BJ (cell line): ENCODE measurements around the gene ACSF3. TPM values are rescaled to one million over a fixed set of nuclear protein-coding genes. Genes with fewer than 3 reads are reported as not detected.
"Not testable (repeated sequence)": the region's sequence is repeated elsewhere in the genome, so short reads cannot be mapped to it uniquely, and the experiment has no call there.

Experiments
- CTCF ChIA-PET: fragments of 350-600 bp; formaldehyde crosslinking; extraction: SDS; loops from one replicate; lab custom pipeline; 2021; ENCODE audit warnings: antibody characterized with exemption, inconsistent platforms; lab: Yijun Ruan, JAX
- POLR2A ChIA-PET: fragments of 300-600 bp; sonication (Branson Sonifier 250); formaldehyde crosslinking; extraction: SDS; loops from one replicate; lab custom pipeline; 2021; ENCODE audit warnings: antibody characterized with exemption; lab: Charles Lee
- DNase-seq: peaks from one replicate; pipeline ENCODE4 v3.0.0-alpha.2; 2011; ENCODE audit warnings: low read depth
- H3K27me3 ChIP-seq: 2 replicates; pipeline ENCODE4 v1.6.0; 2011; ENCODE audit warnings: low read length; ENCODE audit not compliant: control insufficient read depth, insufficient read depth
- H3K36me3 ChIP-seq: 2 replicates; pipeline ENCODE4 v1.5.1; 2011; ENCODE audit warnings: low read length; ENCODE audit not compliant: control insufficient read depth, insufficient read depth
- H3K4me3 ChIP-seq: 2 replicates; pipeline ENCODE4 v1.5.1; 2011; ENCODE audit warnings: low read depth, mild to moderate bottlenecking, control low read depth, low read length
- polyA plus RNA-seq: library from polyadenylated mRNA; depleted of rRNA; stranded (reverse); fragments of >200 nt; gene quantifications from 2 replicates; pipeline ENCODE4 v1.2.3, GENCODE V29; 2011
- TF ChIP-seq, protein P1 (sequence below): IDR thresholded peaks from 2 replicates; pipeline ENCODE4 v1.5.1; 2011; ENCODE audit warnings: low read depth, mild to moderate bottlenecking, control low read depth, inconsistent platforms, low read length, moderate library complexity; ENCODE audit not compliant: insufficient read depth

Gene ACSF3
- polyA plus RNA-seq, 1 experiment, result 12.5 TPM

DNA sequence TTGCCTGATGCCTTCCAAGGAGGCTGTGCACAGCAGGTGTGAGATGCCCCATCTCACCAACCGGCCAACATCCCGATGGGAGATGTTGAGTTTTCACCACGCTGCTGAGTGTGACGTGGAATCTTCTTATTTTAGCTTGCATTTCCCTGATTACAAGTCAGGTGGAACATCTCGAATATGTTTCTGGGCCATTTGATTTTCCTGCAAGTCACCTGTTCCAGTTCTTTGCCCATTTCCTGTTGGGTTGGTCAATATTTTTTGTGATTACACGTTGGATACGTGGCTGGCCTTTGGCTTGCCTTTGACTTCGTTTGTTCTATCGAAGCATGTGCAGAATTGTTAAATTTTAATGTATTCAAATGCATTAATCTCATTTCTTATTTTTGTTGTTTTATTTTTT, 69.6 kb downstream of the ACSF3 start:
- DNase-seq, result no peak
- TF ChIP-seq, protein P1, sequence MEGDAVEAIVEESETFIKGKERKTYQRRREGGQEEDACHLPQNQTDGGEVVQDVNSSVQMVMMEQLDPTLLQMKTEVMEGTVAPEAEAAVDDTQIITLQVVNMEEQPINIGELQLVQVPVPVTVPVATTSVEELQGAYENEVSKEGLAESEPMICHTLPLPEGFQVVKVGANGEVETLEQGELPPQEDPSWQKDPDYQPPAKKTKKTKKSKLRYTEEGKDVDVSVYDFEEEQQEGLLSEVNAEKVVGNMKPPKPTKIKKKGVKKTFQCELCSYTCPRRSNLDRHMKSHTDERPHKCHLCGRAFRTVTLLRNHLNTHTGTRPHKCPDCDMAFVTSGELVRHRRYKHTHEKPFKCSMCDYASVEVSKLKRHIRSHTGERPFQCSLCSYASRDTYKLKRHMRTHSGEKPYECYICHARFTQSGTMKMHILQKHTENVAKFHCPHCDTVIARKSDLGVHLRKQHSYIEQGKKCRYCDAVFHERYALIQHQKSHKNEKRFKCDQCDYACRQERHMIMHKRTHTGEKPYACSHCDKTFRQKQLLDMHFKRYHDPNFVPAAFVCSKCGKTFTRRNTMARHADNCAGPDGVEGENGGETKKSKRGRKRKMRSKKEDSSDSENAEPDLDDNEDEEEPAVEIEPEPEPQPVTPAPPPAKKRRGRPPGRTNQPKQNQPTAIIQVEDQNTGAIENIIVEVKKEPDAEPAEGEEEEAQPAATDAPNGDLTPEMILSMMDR, result no peak
- CTCF ChIA-PET, result no interaction called here
- POLR2A ChIA-PET, result no interaction called here
- H3K36me3 ChIP-seq, result no peaks in the 10 kb centered on the region; the same call in 1 of the 2 replicates
- H3K4me3 ChIP-seq, result no peak overlapping the region
- H3K27me3 ChIP-seq, result no peaks in the 10 kb centered on the region

DNA sequence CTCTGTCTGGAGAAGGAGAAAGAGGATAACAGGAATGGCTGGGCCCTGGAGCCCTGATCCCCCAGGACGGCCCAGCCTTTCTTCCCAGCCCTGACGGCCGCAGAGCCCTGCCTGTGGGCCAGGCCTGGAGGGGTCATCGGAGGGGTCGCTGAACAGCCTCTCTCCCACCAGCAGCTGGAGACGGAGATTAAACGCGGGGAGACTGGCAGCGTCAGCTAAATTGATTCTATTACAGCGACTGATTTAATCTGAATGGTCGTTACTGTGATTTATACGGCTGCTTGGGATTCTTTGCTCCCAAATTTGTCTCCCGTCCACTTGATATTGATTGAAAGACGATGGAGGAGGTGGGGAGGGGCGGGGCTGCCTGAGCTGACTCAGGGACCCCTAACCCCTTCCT, 70.8 kb downstream of the ACSF3 start:
- H3K27me3 ChIP-seq, result no peaks in the 10 kb centered on the region
- H3K36me3 ChIP-seq, result no peaks in the 10 kb centered on the region; the same call in 1 of the 2 replicates
- ChIA-PET CTCF (interaction anchor here (0.9 to 1.1 kb wide), 2 partner anchors 9 to 427 kb away, joined by 3 to 7 read pairs; no protein-coding TSS in a partner anchor), POLR2A (no interaction called here)
- H3K4me3 ChIP-seq, result no peak overlapping the region
- TF ChIP-seq, protein P1, result no peak
- no peak for DNase-seq

DNA sequence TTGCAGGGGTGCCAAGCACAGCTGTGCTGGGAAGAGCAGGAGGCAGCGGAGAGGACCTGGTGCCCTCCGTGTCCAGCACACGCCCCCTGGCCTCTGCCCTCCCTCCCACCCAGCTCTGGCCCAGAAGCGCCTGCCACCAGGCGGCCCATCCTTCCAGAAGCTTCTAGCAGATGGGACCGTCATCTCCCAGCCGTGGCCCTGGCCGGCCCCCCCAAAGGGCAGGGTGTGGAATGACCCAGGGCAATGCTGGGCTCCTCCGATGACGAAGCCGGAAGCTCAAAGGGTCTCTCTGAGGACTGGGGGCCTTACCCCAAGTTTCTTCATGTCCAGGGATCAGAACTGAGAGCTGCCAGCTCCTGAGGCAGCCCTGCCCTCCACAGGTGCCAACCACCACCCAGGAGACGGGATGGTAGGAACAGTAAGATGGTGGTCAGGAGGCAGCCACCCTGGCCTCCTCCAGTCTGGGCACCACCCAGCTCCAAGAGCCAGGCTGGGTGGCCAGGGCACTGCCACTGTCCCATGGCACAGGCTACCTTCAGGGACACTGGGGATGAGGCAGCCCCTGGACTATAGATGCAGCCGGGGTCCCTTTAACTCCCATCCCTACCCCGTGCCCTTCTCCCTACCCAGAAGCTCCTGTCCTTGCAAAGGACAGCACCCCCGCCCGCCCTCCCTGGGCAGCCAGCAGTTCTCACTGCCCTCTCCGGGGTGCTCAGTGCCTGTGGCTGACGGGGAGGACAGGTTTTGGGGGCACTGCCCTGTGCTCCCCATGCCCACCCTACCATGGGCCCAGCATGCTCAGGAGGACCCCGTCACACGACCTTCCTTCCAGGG, 71.4 kb downstream of the ACSF3 start:
- TF ChIP-seq, protein P1, result no peak
- H3K27me3 ChIP-seq, result 0 out of 2 replicates have a peak, but pooled peaks cover under 1% of the 10 kb centered on the region
- H3K36me3 ChIP-seq, result no peaks in the 10 kb centered on the region; the same call in 1 of the 2 replicates
- POLR2A ChIA-PET, result no interaction called here
- DNase-seq, result no peak
- H3K4me3 ChIP-seq, result no peak overlapping the region
- CTCF ChIA-PET, result interaction anchor here (0.9 to 1.1 kb wide), 2 partner anchors 9 to 428 kb away, joined by 3 to 7 read pairs; no protein-coding TSS in a partner anchor

GRCh38 chr16:89165681-89165979, 72.0 kb downstream of the ACSF3 start:
- POLR2A ChIA-PET, H3K27me3 ChIP-seq, H3K36me3 ChIP-seq, DNase-seq, H3K4me3 ChIP-seq: not testable (repeated sequence)
- CTCF ChIA-PET, result interaction anchor here (1.1 kb wide), 1 partner anchor 428 kb away, joined by 7 read pairs; no protein-coding TSS in a partner anchor

GRCh38 chr16:89166696-89167424, 73.2 kb downstream of the ACSF3 start:
- no peaks in the 10 kb centered on the region; the same call in 1 of the 2 replicates for H3K36me3 ChIP-seq
- 0 out of 2 replicates have a peak, but pooled peaks cover 2% of the 10 kb centered on the region for H3K27me3 ChIP-seq
- DNase-seq, result no peak
- ChIA-PET CTCF (interaction anchor here (0.6 to 2.4 kb wide), 21 partner anchors 9 to 606 kb away, joined by 3 to 9 read pairs (median 3); partner anchors contain the start of gene CDT1), POLR2A (no interaction called here)
- H3K4me3 ChIP-seq, result no peak overlapping the region
- TF ChIP-seq, protein P1, result no peak
